Heart left ventricle (tissue), 13 donors: Measurements from ENCODE around the gene CNTNAP5.

Experiments
- POLR2A ChIP-seq, 2 donors: fragments of 450-650 bp; IDR thresholded peaks; one replicate each; pipeline ENCODE4 v1.6.1; 2017; ENCODE audit warnings: antibody characterized with exemption in 2 of 2, mild to moderate bottlenecking in 2 of 2, moderate library complexity in 2 of 2
- TF ChIP-seq, protein P1 (sequence below), 12 donors: fragments of 200-600 bp; sonication (generic) in 4 of 12; IDR thresholded peaks; one replicate each; pipeline versions ENCODE4 v1.5.0 to v1.8.0; 2018 to 2022; ENCODE audit warnings: antibody characterized with exemption in 12 of 12, mild to moderate bottlenecking in 5 of 12
- donor health status: ischemic (EF 13 %, LVEDD 7.1; RV severe dilation, severe dysfunction).
- donor health status: DM: no; HTN: yes; CAD: no.
- donor health status: DM: no; HTN: no; CAD: no.
- donor health status: ischemic (EF 25% LVEDD 6.9; RV normal size, moderate dysfunction).
- donor health status: ischemic (EF 25% LVEDD 5.7; RV mildly dilated, moderate dysfunction).
- donor health status: ischemic (EF 35%, LVEDD 5.7; RV mildly dilated, moderate dysfunction).
- donor health status: nonischemic (EF 11% LVEDD 7.7; RV severe dilation, severe dysfunction).
- donor health status: DM: yes; HTN: yes; CAD: no.
- donor health status: PGD.
- donor health status: ischemic (EF 29% LVEDD 5.4; RV normal size, mild dysfunction).
- donor health status: nonischemic (EF 23%, LVEDD 6.1; RV moderate dilation, normal function).

DNA sequence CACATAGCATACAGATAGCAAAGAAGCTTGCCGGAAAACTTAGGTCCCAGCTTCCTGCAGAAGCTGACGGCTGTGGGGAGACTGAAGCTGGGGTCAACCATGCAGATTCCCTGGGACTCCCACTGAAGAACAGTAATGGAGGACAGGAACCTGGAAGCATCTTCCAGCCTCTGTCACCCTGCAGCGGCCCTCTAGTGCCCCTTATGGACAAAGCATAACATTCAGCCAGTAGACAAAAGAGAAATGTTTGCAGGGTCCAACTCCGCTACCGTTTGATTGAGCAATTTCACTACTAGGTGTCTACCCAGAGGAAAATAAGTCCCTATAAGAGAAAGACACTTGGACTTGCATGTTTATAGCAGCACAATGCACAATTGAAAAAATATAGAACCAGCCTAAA is 460.6 kb downstream of the CNTNAP5 start:
- TF ChIP-seq, protein P1, sequence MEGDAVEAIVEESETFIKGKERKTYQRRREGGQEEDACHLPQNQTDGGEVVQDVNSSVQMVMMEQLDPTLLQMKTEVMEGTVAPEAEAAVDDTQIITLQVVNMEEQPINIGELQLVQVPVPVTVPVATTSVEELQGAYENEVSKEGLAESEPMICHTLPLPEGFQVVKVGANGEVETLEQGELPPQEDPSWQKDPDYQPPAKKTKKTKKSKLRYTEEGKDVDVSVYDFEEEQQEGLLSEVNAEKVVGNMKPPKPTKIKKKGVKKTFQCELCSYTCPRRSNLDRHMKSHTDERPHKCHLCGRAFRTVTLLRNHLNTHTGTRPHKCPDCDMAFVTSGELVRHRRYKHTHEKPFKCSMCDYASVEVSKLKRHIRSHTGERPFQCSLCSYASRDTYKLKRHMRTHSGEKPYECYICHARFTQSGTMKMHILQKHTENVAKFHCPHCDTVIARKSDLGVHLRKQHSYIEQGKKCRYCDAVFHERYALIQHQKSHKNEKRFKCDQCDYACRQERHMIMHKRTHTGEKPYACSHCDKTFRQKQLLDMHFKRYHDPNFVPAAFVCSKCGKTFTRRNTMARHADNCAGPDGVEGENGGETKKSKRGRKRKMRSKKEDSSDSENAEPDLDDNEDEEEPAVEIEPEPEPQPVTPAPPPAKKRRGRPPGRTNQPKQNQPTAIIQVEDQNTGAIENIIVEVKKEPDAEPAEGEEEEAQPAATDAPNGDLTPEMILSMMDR (IDR thresholded peaks at IDR 0.05), result no peak
- no peak for TF ChIP-seq POLR2A (IDR thresholded peaks at IDR 0.05)
